Measurements from ENCODE around the gene ACADM.
"Not testable (repeated sequence)": the region's sequence is repeated elsewhere in the genome, so short reads cannot be mapped to it uniquely, and the experiment has no call there.

The ACADM gene

DNA sequence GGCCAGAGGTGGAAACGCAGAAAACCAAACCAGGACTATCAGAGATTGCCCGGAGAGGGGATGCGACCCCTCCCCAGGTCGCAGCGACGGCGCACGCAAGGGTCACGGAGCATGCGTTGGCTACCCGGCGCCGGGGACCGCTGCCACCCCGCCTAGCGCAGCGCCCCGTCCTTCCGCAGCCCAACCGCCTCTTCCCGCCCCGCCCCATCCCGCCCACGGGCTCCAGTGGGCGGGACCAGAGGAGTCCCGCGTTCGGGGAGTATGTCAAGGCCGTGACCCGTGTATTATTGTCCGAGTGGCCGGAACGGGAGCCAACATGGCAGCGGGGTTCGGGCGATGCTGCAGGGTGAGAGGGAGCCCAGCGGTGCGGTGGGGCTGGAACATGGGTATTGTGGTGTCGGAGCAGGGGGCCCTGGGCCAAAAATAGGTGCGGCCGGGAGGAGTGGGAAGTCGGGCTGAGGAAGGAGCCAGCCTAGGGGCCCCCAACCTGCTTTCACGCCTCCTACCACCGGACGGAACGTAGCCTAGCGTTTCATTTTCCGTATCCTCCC is at the start of gene ACADM:
Gene ACADM, plus strand, starts transcription at position 238 of the 551 bp plus-strand sequence. Its CDS starts 79 bp downstream, at position 317.
- peak; percentile 85 for DNase-seq

DNA sequence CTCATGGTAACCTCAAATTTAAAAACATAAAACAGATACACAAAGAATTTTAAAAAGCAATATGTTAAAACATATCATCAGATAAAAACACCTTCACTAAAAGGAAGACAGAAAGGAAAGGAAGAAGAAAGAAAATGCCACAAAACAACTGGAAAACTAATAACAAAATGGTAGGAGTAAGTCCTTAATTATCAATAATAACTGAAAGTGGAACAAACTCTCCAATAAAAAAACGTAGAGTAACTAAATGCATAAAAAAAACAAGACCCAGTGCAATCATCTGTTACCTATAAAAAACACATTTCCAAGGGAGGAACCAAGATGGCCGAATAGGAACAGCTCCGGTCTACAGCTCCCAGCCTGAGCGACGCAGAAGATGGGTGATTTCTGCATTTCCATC is 47.1 kb upstream of the ACADM start:
- DNase-seq: no peak

DNA sequence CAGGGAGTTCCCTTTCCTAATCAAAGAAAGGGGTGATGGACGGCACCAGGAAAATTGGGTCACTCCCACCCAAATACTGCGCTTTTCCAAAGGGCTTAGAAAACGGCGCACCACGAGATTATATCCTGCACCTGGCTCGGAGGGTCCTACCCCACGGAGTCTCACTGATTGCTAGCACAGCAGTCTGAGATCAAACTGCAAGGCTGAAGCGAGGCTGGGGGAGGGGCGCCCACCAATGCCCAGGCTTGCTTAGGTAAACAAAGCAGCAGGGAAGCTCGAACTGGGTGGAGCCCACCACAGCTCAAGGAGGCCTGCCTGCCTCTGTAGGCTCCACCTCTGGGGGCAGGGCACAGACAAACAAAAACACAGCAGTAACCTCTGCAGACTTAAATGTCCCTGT is 46.5 kb upstream of the ACADM start:
- not testable (repeated sequence) for DNase-seq

DNA sequence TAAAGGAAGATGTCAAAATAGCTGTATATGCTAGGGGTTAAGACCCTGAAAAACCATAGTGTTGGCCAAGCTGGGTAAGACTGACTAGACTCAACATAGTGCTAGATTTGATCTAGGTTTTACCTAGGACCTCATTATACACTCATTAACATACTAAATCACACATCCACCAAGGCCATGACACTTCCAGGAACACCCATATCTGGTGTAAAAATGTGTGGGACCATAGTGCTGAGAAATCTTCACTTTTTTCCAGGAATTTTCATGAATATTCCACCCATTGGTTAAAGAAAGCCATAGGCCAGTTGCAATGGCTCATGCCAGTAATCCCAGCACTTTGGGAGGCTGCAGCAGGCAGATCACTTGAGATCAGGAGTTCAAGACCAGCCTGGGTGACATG is 34.0 kb upstream of the ACADM start:
- no peak for DNase-seq

DNA sequence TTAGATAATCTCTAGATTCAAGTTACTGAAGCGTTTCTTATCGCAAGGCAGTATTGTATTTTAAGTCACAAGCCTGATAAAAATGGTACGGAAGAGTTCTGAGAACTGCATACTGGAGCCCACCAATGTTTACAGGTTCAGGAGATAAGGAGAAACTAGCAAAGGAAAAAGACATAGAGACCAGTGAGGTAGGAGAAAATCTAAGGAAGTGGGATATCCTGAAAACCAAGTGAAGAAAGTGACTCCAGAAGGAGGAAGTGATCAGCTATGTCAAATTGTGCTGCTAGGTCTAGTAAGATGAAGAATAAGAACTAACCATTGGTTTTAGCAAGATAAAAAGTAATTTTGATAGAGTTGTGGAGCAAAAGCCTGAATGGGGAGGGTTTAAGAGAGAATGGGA is 31.0 kb upstream of the ACADM start:
- no peak for DNase-seq

DNA sequence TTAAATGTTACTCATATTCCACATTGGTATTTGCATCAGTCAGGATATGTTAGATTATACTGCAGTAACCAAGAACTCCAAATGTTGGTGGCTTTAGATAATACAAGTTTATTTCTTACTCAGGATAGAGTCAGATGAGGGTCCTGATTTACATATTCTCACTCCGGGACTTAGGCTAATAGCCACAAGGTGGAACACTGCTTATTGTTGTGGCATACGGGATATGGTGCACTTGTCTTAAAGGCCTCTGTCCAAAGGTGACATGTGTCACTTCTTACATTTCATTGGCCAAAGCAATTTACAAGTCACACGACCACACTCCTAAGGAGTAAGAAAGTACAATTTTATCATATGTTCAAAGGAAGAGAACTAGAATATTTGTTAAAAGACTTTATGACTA is 28.5 kb upstream of the ACADM start:
- DNase-seq: no peak

DNA sequence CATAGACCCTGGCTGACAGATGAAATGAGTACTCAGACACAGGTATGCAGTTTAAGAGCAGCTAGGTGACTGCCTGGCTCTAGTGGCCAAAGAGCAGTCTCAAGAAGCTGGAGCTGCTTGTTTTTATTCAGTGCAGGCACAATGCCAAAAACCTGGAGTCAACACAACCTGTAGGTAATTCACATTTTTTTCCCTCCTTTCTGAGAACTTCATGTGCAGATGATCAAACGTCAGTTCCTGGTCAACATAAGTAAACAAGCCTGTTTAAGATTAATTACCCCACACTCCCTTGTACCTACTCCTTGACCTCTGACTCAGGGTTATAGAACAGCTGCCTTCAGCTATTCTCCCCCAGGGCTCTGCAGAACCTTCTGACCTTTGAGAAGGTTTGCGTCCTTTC is 17.3 kb upstream of the ACADM start:
- DNase-seq: no peak

DNA sequence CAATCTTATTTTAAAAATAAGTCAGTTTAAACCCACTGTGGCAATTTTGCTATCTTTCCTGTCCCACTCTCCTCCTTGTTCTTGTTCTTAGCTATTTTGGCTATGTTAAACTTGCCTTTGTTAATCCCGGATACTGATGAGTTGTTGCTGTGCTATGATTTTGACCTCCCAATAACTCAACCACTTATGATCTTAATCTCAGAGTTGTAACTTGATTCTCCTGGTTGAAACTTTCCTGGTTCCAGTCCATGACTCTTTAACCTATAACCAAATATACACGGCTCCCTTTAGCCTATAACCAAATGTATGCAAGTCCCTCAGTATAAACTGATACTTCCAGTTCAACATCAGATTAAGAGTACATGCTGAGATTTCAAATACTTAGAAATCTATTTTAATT is 15.6 kb upstream of the ACADM start:
- no peak for DNase-seq

DNA sequence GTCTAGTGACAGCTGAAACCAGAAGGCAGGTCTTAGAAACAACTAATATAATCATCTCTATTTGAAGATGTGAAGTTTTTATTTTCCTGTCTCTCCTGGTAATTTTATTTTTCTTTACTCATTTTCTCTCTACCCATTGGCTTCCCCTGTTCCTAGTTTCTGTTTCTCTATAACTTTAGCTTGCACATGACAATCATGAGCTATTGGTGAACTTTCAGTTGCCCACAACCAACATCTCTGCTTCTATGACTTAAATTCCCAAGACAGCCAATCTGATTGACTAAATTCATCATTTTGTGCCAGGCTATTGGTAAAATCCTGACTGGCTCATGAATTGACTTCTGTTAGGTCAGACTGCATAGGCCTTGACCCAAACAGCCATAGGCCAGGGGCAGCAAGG is 13.7 kb upstream of the ACADM start:
- DNase-seq: no peak

DNA sequence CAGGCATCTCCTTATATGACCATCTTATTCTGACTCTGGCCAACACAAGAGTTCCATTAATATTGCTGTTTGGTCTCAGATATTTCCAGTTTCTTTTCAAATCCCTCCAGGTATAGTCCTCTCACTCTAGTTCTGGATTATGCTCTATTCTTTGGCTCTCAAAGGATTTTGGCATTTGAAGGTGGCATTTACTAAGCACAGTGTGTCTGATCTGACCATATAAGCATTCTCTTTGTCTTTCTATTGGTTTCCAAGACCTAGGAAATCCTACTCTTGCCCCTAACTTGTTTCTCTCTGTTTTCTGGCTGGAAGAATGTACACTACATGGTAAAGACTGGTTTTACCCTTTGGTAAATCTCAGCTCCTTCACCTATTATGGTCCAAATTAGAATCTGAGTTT is 12.7 kb upstream of the ACADM start:
- DNase-seq: no peak

DNA sequence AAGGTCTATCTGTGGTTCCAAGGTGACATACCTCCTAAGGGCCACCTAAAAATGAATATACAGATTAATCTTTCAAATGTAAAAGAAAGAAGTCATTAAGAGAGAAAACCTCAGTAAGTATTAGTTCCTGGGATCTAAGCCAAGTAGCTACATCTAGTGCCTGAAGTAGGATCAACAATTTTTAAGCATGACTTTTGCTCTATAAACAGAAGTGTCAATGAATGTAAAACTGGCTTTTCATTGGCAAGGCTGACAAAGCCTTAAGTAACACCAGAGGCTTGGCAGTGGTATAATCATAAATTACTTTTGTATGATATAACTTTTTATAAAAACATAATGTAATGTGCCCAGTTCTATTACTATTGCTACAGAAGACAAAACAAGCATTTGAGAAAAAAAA is 12.2 kb upstream of the ACADM start:
- DNase-seq: no peak

DNA sequence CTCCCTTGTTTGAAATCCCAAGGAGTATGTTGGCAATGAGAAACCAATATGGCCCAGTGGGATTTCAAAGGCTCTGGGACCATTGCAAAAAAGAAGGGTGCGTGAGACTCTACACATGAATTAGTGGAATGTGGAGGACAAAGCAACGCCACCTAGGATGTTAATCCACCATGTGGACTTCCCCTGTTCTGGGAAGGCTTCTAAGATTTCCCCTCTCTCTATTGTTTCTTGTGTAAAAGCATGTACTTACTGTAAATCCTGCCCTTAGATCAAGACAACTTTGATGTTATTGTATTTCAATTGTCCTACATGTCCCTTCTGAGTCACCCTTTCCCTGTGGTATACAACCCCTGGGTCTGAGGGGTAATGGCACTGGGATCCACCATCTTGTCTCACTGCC is 4.7 kb upstream of the ACADM start:
- no peak for DNase-seq

DNA sequence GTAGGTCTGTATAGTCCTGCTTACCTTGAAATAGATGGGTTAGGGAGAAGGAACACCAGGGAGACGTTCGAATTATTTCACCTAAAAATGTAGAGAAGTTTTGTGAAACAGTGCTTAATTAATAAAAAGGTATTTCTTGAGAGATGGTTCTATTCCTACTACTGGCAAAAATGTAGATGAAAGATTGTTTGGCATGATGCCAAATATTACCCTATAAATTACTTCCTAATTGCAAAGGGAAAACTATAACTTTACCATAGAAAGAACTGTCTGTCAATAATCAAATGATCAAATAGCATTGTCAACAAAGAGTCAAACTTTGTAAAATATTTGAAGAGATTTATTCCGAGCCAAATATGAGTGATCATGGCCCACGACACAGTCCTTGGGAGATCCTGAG is 4.2 kb upstream of the ACADM start:
- no peak for DNase-seq

DNA sequence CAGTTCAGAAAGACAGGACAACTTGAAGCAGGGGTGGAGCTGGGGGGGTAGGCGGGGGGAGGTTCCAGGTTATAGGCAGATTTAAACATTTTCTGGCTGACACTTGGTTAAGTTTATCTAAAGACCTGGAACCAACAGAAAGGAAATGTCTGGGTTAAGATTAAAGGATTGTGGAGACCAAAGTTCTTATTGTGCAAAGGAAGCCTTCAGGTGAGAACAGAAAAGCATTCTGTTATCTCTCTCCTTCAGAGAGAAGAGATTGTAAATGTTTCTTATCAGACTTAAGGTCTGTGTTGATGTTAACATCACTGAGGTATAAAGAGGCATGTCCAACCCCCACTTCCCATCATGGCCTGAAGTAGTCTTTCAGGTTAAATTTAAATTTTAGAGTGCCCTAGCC is 3.7 kb upstream of the ACADM start:
- DNase-seq: no peak

DNA sequence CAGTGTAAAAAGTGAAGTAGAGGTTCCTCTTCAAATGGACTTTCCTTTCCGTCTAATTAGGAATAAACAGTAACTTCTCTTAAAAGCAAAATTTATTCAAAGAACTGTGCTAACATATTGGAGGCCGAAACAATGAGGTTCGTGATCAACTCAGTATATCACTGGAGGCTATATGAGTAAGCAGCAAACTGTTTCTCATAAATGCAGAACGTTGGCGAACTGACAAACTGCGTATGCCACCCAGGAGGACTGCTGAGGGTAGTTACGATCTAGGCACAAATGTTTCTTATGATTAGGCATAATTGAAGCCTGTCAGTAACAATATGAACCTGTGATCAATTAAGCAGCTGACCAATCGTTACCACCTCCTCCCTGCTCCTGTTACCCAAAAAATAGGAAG is 2.3 kb upstream of the ACADM start:
- DNase-seq: not testable (repeated sequence)

DNA sequence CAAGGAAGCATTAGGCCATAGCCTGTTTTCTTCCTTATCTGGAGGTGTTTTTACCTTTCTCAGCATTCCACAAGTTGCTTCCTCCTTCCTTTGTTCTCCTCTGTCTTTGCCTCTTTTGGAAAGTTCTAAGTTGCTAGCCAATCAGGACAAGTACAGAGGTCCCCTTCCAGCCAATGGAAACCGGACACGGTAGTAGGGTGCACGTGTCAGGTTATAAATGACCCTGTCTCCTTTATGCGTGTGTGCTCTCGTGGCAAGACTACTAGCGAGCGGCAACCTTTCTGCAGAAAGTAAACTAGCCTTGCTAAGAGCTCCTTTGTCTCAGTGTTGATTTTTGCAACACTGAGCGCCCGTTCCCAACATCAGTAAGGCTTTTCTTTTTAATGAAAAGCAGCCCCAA is 1.5 kb upstream of the ACADM start:
- no peak for DNase-seq

DNA sequence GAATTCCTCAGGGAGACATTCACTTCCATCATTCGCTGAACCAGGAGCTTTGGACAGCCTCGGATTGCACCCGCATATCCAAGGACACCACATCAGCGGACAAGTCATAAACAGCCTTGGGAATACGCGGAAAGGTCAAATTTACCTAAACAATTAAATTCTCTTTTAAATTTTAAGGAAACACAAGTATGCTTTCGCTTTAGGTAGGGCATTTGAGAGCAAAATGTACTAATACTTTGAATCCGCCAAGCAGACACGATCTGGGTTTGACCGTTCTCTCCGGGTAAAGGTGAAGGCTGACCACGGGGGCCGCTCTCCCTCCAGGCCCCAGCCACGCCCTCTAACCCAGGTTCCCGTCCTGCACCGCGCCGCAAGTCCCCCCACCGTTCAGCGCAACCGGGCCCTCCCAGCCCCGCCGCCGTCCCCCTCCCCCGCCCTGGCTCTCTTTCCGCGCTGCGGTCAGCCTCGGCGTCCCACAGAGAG is 479 bp upstream of the ACADM start:
- peak; percentile 70 for DNase-seq

DNA sequence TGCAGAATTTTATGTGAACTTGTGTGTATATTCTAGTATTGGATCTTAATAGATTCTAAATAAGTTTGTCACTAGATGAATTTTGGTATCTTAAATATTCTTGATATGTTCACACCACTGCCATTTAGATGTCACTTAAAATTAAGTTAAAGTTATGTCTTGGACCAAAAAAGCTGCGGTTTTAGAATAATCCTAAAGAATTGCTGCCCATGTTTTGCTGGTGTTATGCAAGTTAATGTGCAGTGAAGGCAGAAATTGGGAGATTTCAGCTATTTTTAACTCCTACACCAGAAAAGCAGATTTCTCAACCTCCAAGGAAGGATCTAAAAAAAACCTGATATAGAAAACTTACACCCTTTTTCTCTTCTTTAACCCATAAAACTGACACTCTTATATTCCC is 757 bp downstream of the ACADM start:
- no peak for DNase-seq

DNA sequence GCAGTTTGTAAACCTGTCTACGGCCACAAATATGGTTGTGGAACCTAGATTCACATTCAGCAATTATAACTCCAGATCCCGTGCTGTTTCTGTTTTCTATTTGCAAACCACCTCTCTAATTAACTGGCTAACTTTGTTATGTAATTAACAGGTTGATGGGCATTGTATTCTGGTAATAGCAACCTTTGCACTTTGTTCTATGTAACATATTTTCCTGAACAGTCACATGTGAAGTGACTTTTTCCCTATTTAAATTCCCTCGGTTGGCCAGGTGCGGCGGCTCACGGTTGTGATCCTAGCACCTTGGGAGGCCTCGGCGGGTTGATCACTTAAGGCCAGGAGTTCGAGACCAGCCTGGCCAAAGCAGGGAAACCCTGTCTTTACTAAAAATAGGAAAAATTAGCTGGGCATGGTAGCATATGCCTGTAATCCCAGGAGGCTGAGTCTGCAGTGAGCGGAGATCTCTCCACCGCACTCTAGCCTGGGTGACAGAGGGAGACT is 1.4 kb downstream of the ACADM start:
- no peak for DNase-seq

DNA sequence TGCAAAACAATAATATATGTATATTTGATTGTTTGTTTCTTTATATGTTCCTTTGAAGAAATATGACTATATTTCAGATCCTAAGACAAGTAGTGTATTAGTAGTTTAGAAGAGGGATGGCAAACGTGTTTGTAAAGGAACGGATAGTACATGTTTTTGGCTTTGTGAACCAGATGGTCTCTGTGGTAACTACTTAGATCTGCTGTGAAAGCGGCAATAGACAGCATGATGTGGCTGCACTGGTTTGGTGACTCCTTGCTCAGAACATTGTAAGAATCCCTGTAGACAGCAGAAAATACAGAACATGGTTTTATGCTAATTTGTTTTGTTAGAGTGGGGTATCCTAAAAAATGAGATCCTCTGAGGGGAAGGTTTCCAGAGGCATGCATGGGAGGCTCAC is 3.1 kb downstream of the ACADM start:
- DNase-seq: no peak

DNA sequence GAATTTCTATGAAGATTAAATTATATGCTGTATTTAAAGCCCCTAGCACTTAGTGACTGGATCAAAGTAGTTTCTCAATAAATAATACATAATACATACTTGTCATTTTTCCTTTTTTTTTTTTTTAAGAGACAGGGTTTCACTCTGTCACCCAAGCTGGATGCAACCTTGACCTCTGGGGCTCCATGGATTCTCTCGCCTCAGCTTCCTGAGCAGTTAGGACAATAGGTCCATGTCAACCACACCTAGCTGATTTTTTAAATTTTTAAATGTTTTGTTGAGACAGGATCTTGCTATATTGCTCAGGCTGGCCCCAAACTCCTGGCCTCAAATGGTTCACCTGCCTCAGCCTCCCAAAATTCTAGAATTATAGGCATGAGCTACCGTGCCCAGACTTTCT is 5.9 kb downstream of the ACADM start:
- DNase-seq: no peak

DNA sequence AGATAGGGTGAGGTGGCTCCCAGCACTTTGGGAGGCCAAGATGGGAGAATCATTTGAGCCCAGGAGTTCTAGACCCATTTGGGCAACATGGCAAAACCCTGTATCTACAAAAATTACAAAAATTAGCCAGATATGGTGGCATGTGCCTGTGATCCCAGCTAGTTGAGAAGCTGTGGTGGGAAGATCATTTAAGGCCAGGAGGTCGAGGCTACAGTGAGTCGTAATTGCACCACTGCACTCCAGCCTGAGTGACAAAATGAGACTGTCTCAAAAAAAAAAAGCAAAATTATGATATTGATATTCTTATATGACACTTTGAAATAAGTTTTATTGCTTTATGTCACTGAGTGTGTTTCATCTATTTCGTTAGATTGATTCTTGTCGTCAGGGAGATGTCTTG is 7.4 kb downstream of the ACADM start:
- DNase-seq: no peak

DNA sequence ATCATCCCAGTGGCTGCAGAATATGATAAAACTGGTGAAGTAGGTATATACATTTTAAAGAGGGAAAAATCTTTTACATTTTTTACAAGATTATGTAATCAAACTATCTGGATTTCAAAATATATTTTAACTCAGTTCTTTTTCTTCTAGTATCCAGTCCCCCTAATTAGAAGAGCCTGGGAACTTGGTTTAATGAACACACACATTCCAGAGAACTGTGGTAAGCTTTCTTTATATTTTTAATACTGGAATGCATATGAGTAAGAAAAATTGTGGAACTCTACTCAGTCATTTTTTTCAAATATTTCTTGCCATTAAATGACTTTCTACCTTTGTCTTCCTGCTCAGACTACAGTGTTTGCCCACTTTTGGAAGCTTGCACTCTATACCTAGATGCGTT is 8.2 kb downstream of the ACADM start:
- no peak for DNase-seq

DNA sequence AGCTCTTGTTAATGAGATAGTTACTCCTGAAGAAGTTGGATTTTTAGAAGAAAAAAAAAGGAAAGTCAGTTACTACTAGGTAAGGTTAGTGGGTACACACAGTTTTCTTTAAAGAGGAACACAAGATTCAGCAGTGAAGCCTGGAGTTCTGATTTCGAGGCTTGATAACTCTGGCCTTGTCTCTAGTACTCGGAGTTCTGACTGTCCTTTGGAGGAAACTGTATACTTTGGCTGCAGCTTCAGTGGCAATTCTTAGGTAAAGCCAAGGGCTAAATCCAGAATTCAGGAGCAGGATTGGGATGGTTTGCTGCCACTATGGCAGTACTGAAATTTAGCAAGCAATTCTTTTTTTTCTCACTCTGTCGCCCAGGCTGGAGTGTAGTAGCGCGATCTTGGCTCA is 9.2 kb downstream of the ACADM start:
- no peak for DNase-seq

DNA sequence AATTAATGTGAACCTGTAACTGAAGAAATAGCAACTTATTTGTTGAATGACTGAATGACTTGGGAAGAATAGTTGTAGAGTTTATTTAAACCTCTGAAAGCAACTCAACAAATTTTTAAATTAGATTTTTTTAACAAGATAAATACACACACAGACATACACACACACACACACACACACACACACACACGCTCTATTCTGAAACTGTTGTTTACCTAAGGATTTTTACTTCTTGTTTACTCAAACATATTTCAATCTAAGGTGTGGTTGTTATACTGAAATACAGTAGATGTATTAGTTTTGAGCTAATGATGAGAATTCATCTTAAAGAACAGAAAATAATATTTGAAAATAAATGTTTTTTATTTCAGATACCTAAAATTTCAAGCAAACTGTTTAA is 11.5 kb downstream of the ACADM start:
- no peak for DNase-seq
